ENCODE measurements around the gene APPL2. TPM values are rescaled to one million over a fixed set of nuclear protein-coding genes. Genes with fewer than 3 reads are reported as not detected.

APPL2 gene
- total and polyA plus RNA-seq, 2 of the 13 experiments (the other 11 are each of a cell fraction or from before 2014, with no cell fraction given), result 9.9 to 11.1 TPM

DNA sequence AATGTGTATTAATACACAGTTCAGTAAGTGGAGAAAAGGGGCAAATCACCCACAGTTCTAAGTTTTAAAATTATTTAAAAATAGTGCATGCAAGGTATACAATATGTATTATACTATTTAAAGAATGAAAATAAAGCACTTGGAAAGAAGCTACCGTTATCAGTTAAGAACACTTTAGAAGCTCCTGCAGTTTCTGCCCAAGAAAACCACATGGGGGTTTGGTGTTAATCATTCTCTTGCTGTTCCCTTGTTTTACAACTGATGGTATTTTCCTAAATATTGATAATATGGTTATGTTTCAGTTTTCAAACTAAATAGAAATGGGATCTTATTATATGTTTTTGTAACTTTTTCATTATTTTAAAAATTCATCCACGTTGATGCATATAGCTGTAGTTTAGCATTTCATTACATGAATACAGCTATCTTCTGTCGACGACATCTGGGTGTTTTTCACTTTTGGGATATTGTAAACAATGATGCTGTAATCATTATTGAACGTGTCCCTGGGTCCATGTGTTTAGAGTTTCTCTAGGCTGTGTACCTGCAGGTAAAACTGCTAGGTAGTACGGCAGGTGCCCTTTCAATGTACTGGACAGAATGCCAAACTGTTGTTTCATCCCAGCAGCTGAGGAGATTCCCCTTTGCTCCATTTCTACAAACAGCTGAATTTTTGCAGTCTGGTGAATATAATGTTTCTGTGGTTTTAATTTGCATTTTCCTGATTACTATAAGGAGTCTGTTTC is 64.1 kb downstream of the APPL2 start (continued):
- TF ChIP-seq GPBP1L1 (CRISPR knock-in tag; IDR thresholded peaks at IDR 0.05), result no peak
- no peak for TF ChIP-seq KDM5B (CRISPR knock-in tag; IDR thresholded peaks at IDR 0.05; ENCODE audit: borderline replicate concordance)
- no peak for TF ChIP-seq ZNF850 (CRISPR knock-in tag; conservative IDR thresholded peaks at IDR 0.05)
- TF ChIP-seq IRF1 (CRISPR knock-in tag; IDR thresholded peaks at IDR 0.05; ENCODE audit: low read depth), result no peak
- no peak for TF ChIP-seq RARG (CRISPR knock-in tag; IDR thresholded peaks at IDR 0.05; ENCODE audit: low read depth)
- TF ChIP-seq, protein P1, sequence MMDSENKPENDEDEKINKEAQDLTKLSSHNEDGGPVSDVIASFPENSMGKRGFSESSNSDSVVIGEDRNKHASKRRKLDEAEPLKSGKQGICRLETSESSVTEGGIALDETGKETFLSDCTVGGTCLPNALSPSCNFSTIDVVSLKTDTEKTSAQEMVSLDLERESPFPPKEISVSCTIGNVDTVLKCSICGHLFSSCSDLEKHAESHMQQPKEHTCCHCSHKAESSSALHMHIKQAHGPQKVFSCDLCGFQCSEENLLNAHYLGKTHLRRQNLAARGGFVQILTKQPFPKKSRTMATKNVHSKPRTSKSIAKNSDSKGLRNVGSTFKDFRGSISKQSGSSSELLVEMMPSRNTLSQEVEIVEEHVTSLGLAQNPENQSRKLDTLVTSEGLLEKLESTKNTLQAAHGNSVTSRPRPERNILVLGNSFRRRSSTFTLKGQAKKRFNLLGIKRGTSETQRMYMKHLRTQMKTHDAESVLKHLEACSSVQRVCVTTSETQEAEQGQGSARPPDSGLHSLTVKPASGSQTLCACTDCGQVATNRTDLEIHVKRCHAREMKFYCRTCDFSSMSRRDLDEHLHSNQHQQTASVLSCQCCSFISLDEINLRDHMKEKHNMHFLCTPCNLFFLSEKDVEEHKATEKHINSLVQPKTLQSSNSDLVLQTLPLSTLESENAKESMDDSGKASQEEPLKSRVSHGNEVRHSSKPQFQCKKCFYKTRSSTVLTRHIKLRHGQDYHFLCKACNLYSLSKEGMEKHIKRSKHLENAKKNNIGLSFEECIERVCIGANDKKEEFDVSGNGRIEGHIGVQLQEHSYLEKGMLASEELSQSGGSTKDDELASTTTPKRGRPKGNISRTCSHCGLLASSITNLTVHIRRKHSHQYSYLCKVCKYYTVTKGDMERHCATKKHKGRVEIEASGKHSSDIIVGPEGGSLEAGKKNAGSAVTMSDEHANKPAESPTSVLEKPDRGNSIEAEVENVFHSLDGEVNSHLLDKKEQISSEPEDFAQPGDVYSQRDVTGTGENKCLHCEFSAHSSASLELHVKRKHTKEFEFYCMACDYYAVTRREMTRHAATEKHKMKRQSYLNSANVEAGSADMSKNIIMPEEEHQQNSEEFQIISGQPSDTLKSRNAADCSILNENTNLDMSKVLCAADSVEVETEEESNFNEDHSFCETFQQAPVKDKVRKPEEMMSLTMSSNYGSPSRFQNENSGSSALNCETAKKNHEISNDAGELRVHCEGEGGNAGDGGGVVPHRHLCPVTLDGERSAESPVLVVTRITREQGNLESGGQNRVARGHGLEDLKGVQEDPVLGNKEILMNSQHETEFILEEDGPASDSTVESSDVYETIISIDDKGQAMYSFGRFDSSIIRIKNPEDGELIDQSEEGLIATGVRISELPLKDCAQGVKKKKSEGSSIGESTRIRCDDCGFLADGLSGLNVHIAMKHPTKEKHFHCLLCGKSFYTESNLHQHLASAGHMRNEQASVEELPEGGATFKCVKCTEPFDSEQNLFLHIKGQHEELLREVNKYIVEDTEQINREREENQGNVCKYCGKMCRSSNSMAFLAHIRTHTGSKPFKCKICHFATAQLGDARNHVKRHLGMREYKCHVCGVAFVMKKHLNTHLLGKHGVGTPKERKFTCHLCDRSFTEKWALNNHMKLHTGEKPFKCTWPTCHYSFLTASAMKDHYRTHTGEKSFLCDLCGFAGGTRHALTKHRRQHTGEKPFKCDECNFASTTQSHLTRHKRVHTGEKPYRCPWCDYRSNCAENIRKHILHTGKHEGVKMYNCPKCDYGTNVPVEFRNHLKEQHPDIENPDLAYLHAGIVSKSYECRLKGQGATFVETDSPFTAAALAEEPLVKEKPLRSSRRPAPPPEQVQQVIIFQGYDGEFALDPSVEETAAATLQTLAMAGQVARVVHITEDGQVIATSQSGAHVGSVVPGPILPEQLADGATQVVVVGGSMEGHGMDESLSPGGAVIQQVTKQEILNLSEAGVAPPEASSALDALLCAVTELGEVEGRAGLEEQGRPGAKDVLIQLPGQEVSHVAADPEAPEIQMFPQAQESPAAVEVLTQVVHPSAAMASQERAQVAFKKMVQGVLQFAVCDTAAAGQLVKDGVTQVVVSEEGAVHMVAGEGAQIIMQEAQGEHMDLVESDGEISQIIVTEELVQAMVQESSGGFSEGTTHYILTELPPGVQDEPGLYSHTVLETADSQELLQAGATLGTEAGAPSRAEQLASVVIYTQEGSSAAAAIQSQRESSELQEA (CRISPR knock-in tag; IDR thresholded peaks at IDR 0.05; ENCODE audit: not compliant biosample characterization), result no peak
- no peak for TF ChIP-seq IRF2 (CRISPR knock-in tag; IDR thresholded peaks at IDR 0.05)
- TF ChIP-seq FOSL2 (CRISPR knock-in tag; IDR thresholded peaks at IDR 0.05), result no peak
- TF ChIP-seq ZNF3 (CRISPR knock-in tag; IDR thresholded peaks at IDR 0.05), result no peak
- no peak for TF ChIP-seq ZMYM3 (CRISPR knock-in tag; IDR thresholded peaks at IDR 0.05)
- TF ChIP-seq, protein P2, sequence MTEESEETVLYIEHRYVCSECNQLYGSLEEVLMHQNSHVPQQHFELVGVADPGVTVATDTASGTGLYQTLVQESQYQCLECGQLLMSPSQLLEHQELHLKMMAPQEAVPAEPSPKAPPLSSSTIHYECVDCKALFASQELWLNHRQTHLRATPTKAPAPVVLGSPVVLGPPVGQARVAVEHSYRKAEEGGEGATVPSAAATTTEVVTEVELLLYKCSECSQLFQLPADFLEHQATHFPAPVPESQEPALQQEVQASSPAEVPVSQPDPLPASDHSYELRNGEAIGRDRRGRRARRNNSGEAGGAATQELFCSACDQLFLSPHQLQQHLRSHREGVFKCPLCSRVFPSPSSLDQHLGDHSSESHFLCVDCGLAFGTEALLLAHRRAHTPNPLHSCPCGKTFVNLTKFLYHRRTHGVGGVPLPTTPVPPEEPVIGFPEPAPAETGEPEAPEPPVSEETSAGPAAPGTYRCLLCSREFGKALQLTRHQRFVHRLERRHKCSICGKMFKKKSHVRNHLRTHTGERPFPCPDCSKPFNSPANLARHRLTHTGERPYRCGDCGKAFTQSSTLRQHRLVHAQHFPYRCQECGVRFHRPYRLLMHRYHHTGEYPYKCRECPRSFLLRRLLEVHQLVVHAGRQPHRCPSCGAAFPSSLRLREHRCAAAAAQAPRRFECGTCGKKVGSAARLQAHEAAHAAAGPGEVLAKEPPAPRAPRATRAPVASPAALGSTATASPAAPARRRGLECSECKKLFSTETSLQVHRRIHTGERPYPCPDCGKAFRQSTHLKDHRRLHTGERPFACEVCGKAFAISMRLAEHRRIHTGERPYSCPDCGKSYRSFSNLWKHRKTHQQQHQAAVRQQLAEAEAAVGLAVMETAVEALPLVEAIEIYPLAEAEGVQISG (CRISPR knock-in tag; IDR thresholded peaks at IDR 0.05), result no peak
- no peak for TF ChIP-seq ZNF530 (CRISPR knock-in tag; IDR thresholded peaks at IDR 0.05; ENCODE audit: low read depth)
